ENCODE results near the gene CENPX.
"Not testable (repeated sequence)": the region's sequence is repeated elsewhere in the genome, so short reads cannot be mapped to it uniquely, and the experiment has no call there.

Gene CENPX

GRCh38 chr17:81995463-81996231 lies 27.0 kb downstream of the CENPX start:
- FAIRE-seq, result no peak

- FAIRE-seq, result no peak
Observed at GRCh38 chr17:81994593-81995462, 27.9 kb downstream of the CENPX start.

DNA sequence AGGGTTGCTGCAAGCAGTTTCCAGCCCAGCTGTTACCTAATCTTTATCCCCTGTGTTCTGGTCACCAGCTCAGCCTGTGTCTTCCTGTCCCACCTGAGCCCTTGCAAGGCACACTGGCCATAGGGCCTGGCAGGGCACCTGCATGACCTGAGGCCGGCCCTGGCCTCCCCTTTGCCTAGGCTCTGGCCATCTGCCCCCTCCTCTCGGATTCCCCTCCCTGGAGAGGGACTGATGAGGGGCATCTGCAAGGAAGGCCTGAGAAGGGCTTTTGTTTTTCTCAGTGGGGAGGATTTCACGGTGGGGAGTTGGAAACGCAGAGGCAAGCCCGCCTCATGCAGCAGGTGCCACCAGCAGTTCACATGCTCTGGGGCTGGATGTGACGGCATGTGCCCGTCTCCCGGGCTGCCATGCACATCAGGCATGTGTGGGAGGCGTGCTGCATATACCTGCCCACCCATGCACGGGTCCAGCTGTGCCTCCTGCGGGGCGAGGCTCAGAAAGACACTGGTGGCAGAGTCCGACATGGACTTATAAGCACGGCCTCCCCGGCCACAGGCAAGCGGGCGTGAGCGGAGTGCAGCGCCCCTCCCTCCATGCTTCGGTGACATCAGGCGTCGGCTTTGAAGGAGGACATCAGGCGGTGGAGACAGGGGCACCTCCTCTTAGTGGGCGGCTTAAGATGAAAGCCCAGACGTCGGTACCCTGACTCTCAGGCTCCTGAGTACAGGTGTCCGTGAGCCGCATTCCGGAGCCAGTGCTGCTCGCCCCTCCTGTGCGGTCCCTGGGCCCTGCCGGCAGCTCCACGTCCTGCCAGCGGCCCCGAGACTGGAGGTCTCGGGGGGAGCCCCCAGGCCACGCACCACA lies 28.7 kb downstream of the CENPX start:
- FAIRE-seq, result no peak

DNA sequence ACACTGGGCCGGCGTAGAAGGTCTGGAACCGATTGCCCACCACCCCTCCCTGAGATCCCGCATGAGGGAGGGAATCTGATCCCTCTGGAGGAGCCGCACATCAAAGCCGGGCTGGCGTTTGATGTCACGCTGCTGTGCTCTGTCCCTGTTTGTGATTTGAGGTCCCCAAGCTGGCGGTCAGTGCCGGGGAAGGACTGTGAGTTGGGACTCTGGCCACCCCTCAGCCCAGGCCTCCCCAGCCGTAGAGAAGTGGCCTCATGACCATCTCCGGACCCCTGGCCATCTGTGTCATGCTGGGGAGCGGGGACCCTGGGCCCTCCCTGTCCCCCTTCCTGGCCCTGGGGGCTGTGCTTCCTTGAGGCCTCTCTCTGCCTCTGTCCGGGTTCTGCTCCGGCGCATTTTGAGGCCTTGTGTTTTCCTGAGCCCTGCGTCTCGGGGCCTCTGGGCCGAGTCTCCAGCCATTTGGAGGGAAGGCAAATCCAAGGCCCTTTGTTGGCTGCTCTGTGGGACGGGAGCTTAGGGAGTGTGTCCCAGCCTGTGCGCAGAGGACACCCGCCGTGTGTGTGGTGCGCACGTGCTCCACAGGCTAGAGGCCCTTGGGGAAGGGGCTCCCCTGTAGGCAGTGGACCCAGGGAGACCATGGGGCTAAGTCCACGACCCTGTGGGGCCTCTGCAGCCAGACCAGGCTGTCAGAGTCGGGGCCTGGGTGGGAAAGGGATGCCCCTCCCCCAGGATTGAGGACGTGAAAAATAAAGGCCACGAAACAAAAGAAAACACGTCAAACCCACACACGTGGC lies 30.2 kb downstream of the CENPX start:
- FAIRE-seq, result no peak

GRCh38 chr17:81991684-81992305 lies 30.9 kb downstream of the CENPX start:
- FAIRE-seq, result no peak

- no peak for FAIRE-seq
Observed at GRCh38 chr17:81990836-81991683, 31.6 kb downstream of the CENPX start.

GRCh38 chr17:81987161-81987770 lies 35.4 kb downstream of the CENPX start:
- no peak for FAIRE-seq

- FAIRE-seq, result no peak
Observed at GRCh38 chr17:81986606-81987005, 36.1 kb downstream of the CENPX start.

- no peak for FAIRE-seq
Observed at GRCh38 chr17:81984773-81985410, 37.8 kb downstream of the CENPX start.

GRCh38 chr17:81983639-81984373 lies 38.9 kb downstream of the CENPX start:
- FAIRE-seq, result no peak

- no peak for FAIRE-seq
Observed at GRCh38 chr17:81983011-81983638, 39.6 kb downstream of the CENPX start.

DNA sequence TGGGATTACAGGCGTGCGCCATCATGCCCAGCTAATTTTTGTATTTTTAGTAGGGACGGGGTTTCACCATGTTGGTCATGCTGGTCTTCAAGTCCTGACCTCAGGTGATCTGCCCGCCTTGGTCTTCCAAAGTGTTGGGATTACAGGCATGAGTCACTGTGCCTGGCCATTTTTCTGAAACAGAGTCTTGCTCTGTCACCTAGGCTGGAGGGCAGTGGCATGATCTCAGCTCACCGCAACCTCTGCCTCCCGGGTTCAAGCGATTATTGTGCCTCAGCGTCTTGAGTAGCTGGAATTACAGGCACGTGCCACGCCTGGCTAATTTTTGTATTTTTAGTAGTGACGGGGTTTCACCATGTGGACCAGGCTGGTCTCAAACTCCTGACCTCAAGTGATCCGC lies 41.2 kb downstream of the CENPX start:
- not testable (repeated sequence) for FAIRE-seq

- FAIRE-seq, result no peak
Observed at GRCh38 chr17:81980707-81981343, 41.9 kb downstream of the CENPX start.

- no peak for FAIRE-seq
Observed at GRCh38 chr17:81980122-81980521, 42.6 kb downstream of the CENPX start.

GRCh38 chr17:81978524-81979298 lies 44.0 kb downstream of the CENPX start:
- FAIRE-seq, result no peak

DNA sequence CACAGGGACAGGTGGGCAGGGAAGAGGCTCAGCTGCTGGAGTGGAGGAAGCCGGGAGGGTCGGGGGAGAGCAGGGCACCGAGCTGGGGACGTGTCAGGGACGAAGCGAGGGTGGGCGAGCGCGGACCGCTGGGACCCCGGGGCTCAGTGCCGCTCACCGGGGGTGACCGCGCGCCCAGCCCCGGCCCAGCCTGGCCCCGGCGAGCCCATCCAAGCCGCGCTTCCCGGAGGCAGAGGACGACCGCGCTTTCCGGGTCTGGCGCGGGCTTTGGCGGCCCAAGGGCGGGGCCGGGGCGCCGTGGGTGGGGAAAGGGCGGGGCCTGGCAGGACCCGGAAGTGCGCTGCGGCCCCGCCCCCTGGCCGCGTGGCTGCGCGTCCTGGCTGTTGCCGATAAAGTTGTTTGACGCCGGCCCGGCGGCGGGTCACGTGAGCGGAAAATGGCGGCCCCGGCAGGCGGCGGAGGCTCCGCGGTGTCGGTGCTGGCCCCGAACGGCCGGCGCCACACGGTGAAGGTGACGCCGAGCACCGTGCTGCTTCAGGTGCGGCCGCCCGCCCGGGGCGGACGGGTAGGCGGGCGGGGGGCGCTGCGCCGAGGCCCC lies 45.4 kb downstream of the CENPX start, which contains the start of gene ASPSCR1:
ASPSCR1 (plus strand) TSS at position 419 of the 598 bp plus-strand sequence; CDS start at position 437, 18 bp downstream.
- no peak for FAIRE-seq

Data from colon (tissue), 2 donors.